ENCODE measurements around the gene CARF. TPM values are rescaled to one million over a fixed set of nuclear protein-coding genes. Genes with fewer than 3 reads are reported as not detected.

CARF gene
- total RNA-seq, 2 donors from 2014 or later, result 14.3 to 15.8 TPM

DNA sequence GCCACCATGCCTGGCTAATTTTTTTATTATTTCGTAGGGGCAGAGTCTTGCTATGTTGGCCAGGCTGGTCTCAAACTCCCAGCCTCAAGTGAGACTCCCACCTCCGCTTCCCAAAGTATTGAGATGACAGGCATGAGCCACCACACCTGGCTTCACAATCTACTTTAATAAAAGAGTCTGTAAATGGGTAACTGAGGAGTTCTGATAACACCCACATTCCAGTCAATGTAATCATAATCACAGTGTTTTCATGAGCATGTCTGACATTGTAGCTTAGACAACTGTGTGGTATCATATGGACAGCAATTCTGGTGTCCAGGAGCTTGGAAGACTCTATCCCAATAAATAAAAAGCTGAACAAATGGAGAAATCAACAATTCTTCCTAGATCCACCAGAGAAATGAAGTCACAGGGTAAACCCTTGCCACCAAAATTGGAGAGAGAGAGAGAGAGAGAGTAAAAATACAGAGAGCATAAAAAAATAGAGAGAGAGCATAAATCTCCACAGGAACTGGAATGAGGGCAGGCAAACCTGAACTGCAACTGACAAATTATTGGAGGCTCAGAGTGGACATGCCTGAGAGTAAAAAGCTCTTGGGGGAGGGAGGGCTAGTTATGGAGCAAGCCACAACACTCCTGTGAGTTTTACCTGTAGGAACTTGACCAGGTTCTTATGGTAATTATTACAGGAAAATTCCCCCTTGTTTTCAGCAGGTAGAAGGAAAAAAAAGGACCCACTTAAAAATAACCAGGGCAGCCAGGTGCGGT, 90.2 kb downstream of the CARF start:
- WGBS, result 76% methylated on average over 3 of the region's 3 CpGs
- TF ChIP-seq, protein P1, sequence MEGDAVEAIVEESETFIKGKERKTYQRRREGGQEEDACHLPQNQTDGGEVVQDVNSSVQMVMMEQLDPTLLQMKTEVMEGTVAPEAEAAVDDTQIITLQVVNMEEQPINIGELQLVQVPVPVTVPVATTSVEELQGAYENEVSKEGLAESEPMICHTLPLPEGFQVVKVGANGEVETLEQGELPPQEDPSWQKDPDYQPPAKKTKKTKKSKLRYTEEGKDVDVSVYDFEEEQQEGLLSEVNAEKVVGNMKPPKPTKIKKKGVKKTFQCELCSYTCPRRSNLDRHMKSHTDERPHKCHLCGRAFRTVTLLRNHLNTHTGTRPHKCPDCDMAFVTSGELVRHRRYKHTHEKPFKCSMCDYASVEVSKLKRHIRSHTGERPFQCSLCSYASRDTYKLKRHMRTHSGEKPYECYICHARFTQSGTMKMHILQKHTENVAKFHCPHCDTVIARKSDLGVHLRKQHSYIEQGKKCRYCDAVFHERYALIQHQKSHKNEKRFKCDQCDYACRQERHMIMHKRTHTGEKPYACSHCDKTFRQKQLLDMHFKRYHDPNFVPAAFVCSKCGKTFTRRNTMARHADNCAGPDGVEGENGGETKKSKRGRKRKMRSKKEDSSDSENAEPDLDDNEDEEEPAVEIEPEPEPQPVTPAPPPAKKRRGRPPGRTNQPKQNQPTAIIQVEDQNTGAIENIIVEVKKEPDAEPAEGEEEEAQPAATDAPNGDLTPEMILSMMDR (IDR thresholded peaks at IDR 0.05), result no peak
- TF ChIP-seq POLR2AphosphoS5 (IDR thresholded peaks at IDR 0.05) (no peak), POLR2A (IDR thresholded peaks at IDR 0.05) (no peak)
- Histone ChIP-seq H3K9me3 (no peaks in the 10 kb centered on the region), H3K27me3 (replicated peaks; ENCODE audit: insufficient read depth) (no peaks in the 10 kb centered on the region), H3K36me3 (no peaks in the 10 kb centered on the region), H3K27ac (no peak overlapping the region), H3K4me3 (no peak overlapping the region), H3K4me1 (replicated peaks) (no peaks in the 10 kb centered on the region)
- intact Hi-C loops (cut with DNase I), result no loop called here
- DNase-seq (ENCODE audit: low spot score), result no peak

DNA sequence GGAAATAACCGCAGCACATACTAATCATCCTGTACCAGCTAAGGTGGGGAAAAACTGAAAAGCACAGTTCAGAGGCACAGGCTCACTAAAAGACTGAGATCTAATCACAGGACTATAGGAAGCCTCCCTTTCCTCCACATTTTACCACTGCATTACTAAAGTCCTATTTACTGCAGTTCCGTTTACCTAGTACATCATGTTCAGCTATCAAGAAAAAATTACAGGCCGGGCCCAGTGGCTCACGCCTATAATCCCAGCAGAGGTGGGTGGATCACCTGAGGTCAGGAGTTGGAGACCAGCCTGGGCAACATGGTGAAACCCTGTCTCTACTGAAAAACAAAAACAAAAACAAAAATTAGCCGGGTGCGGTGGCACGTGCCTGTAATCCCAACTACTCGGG, 91.6 kb downstream of the CARF start:
- WGBS, result 89% methylated on average over 8 of the region's 8 CpGs
- intact Hi-C loops (cut with DNase I), result no loop called here
- H3K36me3 ChIP-seq, result no peaks in the 10 kb centered on the region
- no peak overlapping the region for H3K27ac ChIP-seq
- no peaks in the 10 kb centered on the region for H3K4me1 ChIP-seq (replicated peaks)
- TF ChIP-seq, protein P1 (IDR thresholded peaks at IDR 0.05), result no peak
- no peak for TF ChIP-seq POLR2A (IDR thresholded peaks at IDR 0.05)
- TF ChIP-seq POLR2AphosphoS5 (IDR thresholded peaks at IDR 0.05), result no peak
- no peak overlapping the region for H3K4me3 ChIP-seq
- H3K27me3 ChIP-seq (replicated peaks; ENCODE audit: insufficient read depth), result no peaks in the 10 kb centered on the region
- H3K9me3 ChIP-seq, result no peaks in the 10 kb centered on the region
- DNase-seq (ENCODE audit: low spot score), result no peak

DNA sequence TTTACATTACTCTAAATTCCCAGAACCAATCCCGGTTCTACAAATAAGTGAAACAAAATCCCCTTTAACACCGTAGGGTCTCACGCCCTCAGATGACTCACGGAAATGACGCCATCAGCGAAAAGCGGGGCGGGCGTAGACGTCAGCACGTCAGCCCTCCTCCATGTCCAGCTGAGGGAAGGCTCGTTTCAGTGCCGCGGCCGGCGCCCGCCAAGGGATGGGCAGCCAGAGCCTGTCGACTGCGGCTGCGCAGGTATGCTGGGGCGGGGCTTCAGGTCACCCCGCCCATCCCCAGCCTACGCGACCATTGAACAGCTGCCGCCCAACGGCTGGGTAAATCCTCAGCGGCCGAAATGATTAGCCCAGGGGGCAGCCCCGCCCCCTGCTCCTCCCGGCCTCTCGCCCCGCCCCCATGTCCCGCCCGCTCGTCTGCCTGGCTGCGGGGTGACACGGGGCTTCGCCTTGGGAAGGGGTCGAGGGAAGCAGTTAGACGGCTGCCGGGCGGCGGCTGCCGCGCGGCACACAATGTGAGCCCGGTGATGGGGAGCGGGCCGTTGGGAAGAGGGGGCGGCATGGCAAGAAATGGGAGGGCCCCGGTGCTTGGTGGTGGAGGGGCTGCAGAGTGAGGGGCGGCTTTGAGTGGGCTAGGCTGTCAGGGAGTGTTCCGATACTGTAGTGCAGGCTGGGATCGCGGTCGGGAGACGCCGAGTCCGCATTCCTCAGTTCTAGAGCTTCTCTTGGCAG, 102.6 kb downstream of the CARF start, which contains the start of gene NBEAL1:
Gene NBEAL1, plus strand, starts transcription at position 420 of the 744 bp plus-strand sequence. CDS start 1,510 bp downstream, outside the sequence.
- WGBS, result under 1% methylated on average over 59 of the region's 59 CpGs
- TF ChIP-seq POLR2A (IDR thresholded peaks at IDR 0.05), result peak; percentile 86
- peak; percentile 99 for TF ChIP-seq POLR2AphosphoS5 (IDR thresholded peaks at IDR 0.05)
- TF ChIP-seq, protein P1 (IDR thresholded peaks at IDR 0.05), result no peak

DNA sequence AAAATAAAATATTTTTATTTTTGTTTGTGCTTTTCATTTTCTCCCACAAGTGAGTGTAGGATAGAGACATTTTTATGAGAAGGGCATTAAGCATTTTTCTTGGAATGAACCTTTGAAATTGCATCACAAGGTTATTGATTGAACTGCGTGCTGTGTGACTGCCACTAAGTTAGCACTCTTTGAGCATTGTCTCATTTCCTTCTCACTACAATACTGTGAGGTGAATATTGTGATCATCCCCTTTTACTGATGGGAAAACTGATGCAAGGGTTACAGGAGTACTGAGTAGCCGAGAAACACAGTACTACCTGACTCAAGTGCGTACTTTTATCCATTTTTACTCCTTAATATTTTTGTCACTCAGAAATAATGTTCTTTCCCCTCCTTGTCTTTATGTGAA, 104.6 kb downstream of the CARF start:
- no peak for DNase-seq (ENCODE audit: low spot score)
- TF ChIP-seq POLR2A (IDR thresholded peaks at IDR 0.05) (no peak), POLR2AphosphoS5 (IDR thresholded peaks at IDR 0.05) (no peak)
- TF ChIP-seq, protein P1 (IDR thresholded peaks at IDR 0.05), result no peak
- Histone ChIP-seq H3K4me3 (no peak overlapping the region), H3K9me3 (no peaks in the 10 kb centered on the region), H3K36me3 (no peaks in the 10 kb centered on the region), H3K4me1 (replicated peaks) (no peaks in the 10 kb centered on the region), H3K27ac (no peak overlapping the region), H3K27me3 (replicated peaks; ENCODE audit: insufficient read depth) (no peaks in the 10 kb centered on the region)
- intact Hi-C loops (cut with DNase I), result loop anchor here (10.0 kb wide), 1 partner anchor 102 kb away; the partner anchor contains the start of genes CARF and WDR12
- WGBS, result 60% methylated on average over 3 of the region's 3 CpGs

More for the DNA sequence above, 102.6 kb downstream of the CARF start, which contains the start of gene NBEAL1:
- intact Hi-C loops (cut with DNase I), result loop anchor here (10.0 kb wide), 1 partner anchor 100 kb away; the partner anchor contains the start of genes CARF and WDR12
- Histone ChIP-seq H3K27me3 (replicated peaks; ENCODE audit: insufficient read depth) (no peaks in the 10 kb centered on the region), H3K4me3 (peak within 1 kb of the TSS; percentile 90 to 91), H3K9me3 (no peaks in the 10 kb centered on the region), H3K36me3 (no peaks in the 10 kb centered on the region), H3K27ac (peak within 1 kb of the TSS; percentile 93 to 94), H3K4me1 (replicated peaks) (no peaks in the 10 kb centered on the region)
- peak; percentile 98 for DNase-seq (ENCODE audit: low spot score)

Measured in prostate gland (tissue), 2 donors.